A673 (cell line): ENCODE data around the gene DLK2.
"Not testable (repeated sequence)": the region's sequence is repeated elsewhere in the genome, so short reads cannot be mapped to it uniquely, and the experiment has no call there.

Experiments used
- CTCF ChIP-seq: fragments of 300-800, 200-600 bp; sonication (generic); conservative IDR thresholded peaks from 2 replicates; pipeline ENCODE4 v1.5.1; 2017; ENCODE audit warnings: low read depth, mild to moderate bottlenecking, antibody characterized with exemption, low read length, moderate library complexity, mixed read lengths
- EZH2 ChIP-seq: fragments of 200-600 bp; sonication (generic); IDR thresholded peaks from 2 replicates; pipeline ENCODE4 v1.6.1; 2017; ENCODE audit warnings: borderline replicate concordance, low read depth, mild to moderate bottlenecking, mixed read lengths, antibody characterized with exemption, low read length; ENCODE audit not compliant: poor library complexity, severe bottlenecking

- TF ChIP-seq EZH2, CTCF: not testable (repeated sequence)
Observed at GRCh38 chr6:43410776-43411175, 44.6 kb downstream of the DLK2 start.
